Effector CD8-positive, alpha-beta T cell (primary cell): ENCODE data around the gene WARS2.

ENCODE experiments used
- DNase-seq: peaks from one replicate; lab custom pipeline; 2025; lab: John Stamatoyannopoulos, UW

WARS2 gene

DNA sequence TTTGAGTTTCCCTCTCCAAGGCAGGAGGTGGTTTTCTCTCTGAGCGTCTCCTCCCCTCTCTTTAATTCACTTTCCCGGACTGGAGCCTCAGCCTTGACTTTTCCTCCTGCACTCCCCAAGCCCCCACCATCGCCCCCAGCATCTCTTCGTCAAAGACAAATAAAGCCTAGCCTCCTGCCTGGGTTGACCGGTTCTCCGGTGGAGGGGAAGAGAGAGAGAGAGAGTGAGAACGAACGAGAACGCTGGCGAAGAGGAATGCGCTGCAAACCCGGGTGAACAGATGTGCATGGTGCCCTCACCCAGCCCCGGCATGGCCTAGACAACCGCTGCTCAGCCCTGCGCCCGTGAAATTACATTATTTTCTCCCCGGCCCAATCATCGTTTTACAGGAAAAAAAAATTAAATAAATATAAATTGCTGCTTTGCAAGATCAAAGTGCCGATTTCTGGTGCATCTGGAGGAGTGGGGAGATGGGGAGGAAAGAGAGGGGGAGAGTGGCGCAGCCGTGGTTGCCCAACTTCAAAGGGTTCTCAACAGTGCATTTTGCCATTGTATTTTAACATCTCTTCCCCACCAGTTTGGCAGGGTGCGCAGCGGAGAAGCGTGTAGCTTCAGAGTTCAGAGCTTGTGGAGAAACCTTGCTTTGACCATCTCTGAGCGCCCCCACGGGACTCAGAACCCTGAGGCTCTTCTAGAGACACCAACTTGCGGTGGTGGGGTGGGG lies 140.9 kb downstream of the WARS2 start:
- DNase-seq, result no peak

DNA sequence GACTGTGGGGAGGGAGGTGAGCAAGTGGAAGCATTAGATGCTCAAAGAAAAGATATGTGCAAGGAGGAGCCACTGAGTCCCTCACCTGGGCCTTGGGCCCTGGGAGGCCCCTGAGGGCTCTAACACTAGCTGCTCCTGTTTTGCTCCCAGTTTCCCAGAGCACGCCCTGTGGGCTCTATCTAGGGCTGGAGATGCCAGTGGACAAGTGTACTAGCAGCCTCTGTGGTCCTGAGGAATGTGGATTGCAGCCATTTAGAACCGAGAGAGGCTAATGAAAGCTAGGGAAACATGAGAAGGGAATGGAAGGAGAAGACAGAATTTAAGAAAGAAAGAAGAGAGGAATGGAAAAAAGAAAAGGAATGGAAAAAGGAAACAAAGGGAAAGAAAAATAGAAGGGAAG lies 142.3 kb downstream of the WARS2 start:
- DNase-seq, result no peak

GRCh38 chr1:118997225-118997624 lies 143.2 kb downstream of the WARS2 start:
- DNase-seq, result no peak

GRCh38 chr1:118995312-118996016 lies 145.0 kb downstream of the WARS2 start:
- DNase-seq, result no peak

DNA sequence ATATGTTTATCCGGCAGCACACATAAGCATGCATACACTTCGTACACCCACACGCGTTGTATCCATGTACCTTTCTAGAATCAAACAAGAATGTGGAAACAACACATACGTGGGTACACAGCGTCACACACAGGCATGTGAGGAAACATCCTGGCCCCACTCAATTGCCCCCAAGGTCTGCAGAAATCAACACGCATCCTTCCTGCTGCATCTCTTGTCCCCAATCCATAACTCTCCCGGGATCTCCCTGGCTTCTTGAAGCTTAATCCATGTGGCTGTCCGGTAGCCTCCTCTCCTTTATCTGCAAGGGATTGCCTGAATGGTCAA lies 146.8 kb downstream of the WARS2 start:
- DNase-seq, result no peak

DNA sequence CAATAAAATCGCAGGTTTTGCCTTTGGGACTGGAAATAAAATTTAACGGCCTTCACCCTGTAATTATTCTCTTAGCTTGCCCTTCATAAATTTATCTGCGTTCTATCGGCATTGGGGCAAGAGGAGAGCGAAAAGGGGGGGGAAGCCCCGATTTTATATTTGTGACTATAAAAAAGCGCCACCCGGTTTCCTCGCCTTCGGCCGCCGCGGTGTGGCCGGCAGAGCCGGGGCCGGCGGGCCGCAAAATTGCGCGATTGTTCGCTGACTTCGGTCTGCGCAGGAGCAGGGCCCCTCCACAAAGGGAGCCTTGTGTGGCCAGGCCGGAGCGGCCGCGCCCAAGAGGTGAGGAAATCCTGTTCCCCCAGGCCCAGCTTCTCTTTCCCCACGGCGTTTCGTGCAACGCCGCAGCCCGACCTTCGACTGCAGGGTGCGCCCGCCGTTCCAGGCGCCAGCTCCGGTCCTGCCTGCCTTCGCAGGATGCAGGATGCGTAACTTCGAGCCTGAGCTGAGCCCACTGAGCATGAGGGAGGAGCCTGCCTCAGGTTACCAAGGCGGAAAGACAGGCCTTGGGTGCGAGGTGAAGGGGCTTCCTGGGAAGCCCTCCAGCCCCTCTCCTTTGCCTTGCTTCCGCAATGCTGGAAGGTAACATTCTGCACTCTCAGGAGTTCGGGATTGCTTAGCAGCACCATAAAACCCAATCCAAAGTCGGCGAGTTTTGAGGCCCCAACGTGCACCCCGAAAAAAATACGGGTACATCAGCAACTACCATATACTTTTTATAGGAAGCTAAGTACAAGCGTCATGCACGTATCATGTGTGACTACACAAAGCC lies 147.4 kb downstream of the WARS2 start:
- DNase-seq, result no peak

GRCh38 chr1:118992237-118992825 lies 148.1 kb downstream of the WARS2 start:
- no peak for DNase-seq

DNA sequence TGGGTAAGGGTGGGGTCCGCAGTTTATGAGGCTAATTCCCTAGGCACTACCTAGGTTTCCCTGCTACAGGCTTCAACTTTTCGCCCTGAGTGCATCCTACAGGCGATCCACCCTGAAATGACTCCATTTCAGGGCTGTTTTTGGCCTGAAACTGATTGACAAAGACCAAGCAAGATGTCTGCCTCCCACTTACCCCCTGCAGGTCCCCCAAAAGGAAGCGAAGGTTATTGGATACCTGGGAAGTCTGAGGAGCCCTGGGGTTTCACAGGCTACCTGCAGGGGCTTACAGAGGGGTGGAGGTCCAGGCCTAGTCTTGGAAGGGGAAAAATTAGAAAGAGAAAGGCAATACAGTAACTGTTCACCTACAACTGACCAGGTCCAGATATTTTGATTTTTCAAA lies 149.0 kb downstream of the WARS2 start:
- no peak for DNase-seq

DNA sequence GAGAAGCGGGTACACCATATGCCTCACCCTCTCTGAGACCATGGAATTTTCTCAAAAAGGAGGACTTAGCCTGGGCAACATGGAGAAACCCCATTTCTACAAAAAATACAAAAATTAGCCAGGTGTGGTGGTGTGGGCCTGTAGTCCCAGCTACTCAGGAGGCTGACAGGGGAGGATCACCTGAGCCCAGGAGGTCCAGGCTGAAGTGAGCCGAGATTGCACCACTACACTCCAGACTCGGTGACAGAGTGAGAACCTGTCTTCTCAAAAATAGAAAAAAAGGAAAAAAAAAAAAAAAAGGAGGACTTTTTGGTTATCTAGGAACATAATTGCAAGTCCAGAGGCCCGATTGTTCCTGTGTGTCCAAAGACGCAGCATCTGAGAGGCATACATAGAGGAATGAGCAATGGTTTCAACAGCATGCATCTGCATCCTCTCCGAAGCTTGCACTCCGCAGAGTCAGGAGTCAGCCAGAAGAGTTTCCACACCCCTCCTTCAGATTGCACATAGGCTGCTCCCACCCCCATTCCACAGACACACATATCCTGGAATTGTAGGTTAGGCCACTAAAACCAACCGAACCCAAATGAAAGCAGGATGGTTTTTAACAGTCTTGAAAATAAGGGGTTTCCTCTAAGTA lies 149.8 kb downstream of the WARS2 start:
- DNase-seq, result no peak

- no peak for DNase-seq
Observed at GRCh38 chr1:118989878-118990378, 150.5 kb downstream of the WARS2 start.

- DNase-seq, result no peak
Observed at GRCh38 chr1:118989006-118989815, 151.2 kb downstream of the WARS2 start.

DNA sequence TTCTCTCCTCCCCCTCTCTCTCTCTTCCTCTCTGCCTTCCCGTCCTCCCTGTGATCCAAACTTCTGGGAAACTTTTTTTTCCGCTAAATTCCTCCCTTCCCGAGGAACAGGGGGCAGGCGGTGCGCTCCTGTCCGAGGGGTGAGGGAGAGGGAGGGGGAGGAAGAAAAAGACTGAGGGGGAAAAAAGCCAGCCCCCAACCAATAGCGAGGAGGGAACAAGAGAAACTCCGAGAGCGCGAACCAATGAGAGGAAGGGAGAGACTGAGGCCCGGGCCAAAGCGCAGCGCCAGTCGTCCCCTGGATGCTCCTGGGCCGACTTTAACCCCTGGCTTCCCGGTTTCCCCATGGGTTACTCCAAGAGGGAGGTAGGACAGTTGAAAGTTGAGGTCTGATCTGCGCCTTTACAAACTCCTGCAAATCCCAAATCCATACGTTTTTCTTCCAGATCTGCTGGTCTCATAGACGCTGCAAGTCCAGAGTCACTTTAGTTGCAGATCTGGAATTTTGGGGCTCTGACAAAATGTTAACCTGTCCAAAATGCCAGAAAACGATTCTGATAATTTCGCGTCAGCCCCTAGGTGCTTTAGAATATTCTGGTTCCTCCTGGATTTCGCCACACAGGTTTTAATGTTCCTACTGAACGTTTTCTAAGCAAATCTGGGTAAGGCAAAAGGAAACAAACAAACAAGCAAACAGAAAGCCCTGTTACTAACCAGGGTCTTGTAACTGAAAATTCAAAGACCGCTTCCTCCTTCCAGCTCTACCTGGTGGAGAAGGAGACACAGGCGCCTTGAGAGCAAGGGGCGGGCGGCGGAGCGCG lies 152.1 kb downstream of the WARS2 start, which contains the start of gene TBX15:
TSS of gene TBX15 (minus strand) at position 158 of the 820 bp plus-strand sequence. CDS start 548 bp downstream, outside the sequence.
- DNase-seq, result no peak

DNA sequence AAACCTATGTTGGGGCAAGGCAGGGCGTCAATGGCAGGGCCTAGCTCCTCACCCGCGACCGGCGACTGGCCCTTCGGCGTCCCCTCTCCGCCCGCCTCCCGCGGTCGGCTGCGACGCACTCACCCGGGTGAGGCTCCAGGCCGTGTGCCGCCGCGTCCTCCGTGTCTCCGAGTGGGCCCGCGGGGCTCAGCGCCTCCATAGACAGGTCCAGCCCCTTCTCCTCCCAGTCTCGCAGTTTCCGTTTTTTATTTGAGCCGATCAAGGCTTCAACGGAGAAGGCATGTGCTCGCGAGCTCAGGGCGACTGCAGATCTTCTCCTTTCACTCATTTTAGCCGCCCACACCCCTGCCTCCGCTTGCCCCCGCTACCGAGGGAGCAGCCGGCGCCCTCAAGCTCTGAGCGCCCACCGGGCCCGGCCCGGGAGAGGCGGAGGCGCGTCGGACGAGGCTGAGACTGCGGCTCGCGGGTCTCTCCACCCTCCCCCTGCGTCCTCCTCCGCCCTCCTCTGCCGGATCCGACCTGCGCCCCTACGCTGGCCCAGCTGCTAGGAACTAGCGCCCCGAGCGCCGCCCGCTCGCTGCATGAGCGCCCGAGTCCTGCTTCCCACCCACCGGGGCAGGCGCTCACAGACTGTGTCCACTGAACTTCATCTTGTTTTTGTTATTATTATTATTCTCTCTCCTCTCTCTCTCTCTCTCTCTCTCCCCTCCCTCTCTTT lies 152.8 kb downstream of the WARS2 start:
- DNase-seq, result no peak

GRCh38 chr1:118986555-118987467 lies 153.6 kb downstream of the WARS2 start:
- no peak for DNase-seq

GRCh38 chr1:118985640-118986554 lies 154.6 kb downstream of the WARS2 start:
- DNase-seq, result no peak

- no peak for DNase-seq
Observed at GRCh38 chr1:118984722-118985639, 155.5 kb downstream of the WARS2 start.
